ENCODE results near the gene PTPA.

- no peak for TF ChIP-seq GATA2 (IDR thresholded peaks at IDR 0.05; ENCODE audit: low read depth, low read length)
- TF ChIP-seq GATA3 (IDR thresholded peaks at IDR 0.05; ENCODE audit: low read depth, low read length): no peak
Observed at GRCh38 chr9:129111528-129112151, 425 bp downstream of the PTPA start.
